ENCODE measurements around the gene PPDPF.

GRCh38 chr20:63513207-63513606 is 7.4 kb upstream of the PPDPF start:
- TF ChIP-seq CTCF (conservative IDR thresholded peaks at IDR 0.05) (no peak), EZH2 (IDR thresholded peaks at IDR 0.05; ENCODE audit: low read depth) (no peak)

Data from PC-9 (cell line).